ENCODE results near the gene ITIH2.
"Not testable (repeated sequence)": the region's sequence is repeated elsewhere in the genome, so short reads cannot be mapped to it uniquely, and the experiment has no call there.

The ITIH2 gene

DNA sequence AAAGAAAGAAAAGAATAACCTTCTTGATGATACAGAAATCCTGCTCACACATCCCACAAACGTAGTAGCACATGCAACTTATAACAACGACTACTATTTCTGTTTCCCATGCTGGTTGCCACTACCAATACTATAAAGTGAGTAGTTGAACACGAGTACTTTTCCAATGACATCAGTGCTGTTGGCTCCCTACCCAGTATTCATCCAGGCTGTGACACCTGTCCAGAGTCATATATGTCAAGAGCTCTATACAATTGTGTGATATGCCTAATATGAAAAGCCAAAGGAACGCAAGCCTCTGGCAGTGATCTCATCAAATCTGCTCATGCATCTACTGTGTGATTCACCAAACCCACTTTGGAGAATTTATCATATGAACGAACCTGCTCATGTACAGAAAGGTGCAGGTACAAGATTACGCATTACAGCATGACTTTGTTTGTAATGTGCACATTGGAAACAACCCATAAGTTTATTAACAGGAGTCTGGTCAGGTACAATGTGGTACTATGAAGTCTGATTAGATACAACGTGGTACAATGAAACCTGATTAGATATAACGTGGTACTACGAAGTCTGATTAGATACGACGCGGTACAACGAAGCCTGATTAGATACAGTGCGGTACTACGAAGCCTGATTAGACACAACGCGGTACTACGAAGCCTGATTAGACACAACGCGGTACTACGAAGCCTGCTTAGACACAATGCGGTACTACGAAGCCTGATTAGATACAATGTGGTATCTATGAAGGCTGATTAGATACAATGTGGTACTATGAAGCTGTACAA lies 30.6 kb upstream of the ITIH2 start:
- Histone ChIP-seq H3K27ac (ENCODE audit: low read length) (no peak overlapping the region), H4K20me1 (ENCODE audit: insufficient read depth, low read length) (no peaks in the 10 kb centered on the region), H3K4me3 (ENCODE audit: low read depth in 1 of 2, low read length in 2 of 2) (no peak overlapping the region), H2AFZ (ENCODE audit: low read depth, low read length) (no peak overlapping the region), H3K9ac (ENCODE audit: low read depth, low read length) (no peak overlapping the region), H3K4me1 (ENCODE audit: insufficient read depth, low read length) (no peaks in the 10 kb centered on the region), H3K9me3 (ENCODE audit: insufficient read depth, low read length, severe bottlenecking) (no peaks in the 10 kb centered on the region), H3K79me2 (ENCODE audit: insufficient read depth, low read length) (no peaks in the 10 kb centered on the region), H3K4me2 (ENCODE audit: insufficient read depth, low read length) (no peak overlapping the region), H3K27me3 (ENCODE audit: insufficient read depth, low read length, poor library complexity) (no peaks in the 10 kb centered on the region), H3K36me3 (ENCODE audit: insufficient read depth, low read length) (no peaks in the 10 kb centered on the region)
- ATAC-seq (ENCODE audit: insufficient read depth, low read depth) (no peak), DNase-seq (no peak)
- TF ChIP-seq, protein P1, sequence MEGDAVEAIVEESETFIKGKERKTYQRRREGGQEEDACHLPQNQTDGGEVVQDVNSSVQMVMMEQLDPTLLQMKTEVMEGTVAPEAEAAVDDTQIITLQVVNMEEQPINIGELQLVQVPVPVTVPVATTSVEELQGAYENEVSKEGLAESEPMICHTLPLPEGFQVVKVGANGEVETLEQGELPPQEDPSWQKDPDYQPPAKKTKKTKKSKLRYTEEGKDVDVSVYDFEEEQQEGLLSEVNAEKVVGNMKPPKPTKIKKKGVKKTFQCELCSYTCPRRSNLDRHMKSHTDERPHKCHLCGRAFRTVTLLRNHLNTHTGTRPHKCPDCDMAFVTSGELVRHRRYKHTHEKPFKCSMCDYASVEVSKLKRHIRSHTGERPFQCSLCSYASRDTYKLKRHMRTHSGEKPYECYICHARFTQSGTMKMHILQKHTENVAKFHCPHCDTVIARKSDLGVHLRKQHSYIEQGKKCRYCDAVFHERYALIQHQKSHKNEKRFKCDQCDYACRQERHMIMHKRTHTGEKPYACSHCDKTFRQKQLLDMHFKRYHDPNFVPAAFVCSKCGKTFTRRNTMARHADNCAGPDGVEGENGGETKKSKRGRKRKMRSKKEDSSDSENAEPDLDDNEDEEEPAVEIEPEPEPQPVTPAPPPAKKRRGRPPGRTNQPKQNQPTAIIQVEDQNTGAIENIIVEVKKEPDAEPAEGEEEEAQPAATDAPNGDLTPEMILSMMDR (IDR thresholded peaks at IDR 0.05; ENCODE audit: borderline replicate concordance, extremely low read depth, low read length, poor library complexity, severe bottlenecking): no peak
- TF ChIP-seq EZH2 (IDR thresholded peaks at IDR 0.05; ENCODE audit: borderline replicate concordance, low read depth, low read length, severe bottlenecking): no peak

DNA sequence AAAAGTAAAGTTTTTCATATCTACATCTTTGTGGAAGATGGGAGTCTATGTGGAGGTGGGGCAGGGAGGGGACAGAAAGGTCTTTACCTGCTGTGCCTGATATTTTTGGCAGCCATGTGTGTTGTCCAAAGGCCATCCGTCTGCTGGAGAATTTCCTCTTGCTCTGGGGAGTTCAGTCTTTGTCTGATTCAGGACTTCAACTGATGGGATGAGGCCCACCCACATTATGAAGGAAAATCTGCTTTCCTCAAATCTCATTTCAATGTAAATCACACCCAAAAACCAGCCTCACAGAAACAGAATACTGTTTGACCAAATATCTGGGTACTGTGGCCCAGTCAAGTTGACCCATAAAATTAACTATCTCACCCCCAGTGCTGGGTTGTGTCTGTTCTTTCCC lies 23.9 kb upstream of the ITIH2 start:
- no peaks in the 10 kb centered on the region for H3K79me2 ChIP-seq (ENCODE audit: insufficient read depth, low read length)
- H3K9me3 ChIP-seq (ENCODE audit: insufficient read depth, low read length, severe bottlenecking): no peaks in the 10 kb centered on the region
- no peak overlapping the region for H2AFZ ChIP-seq (ENCODE audit: low read depth, low read length)
- no peak for DNase-seq
- no peaks in the 10 kb centered on the region for H4K20me1 ChIP-seq (ENCODE audit: insufficient read depth, low read length)
- no peak overlapping the region for H3K27ac ChIP-seq (ENCODE audit: low read length)
- TF ChIP-seq EZH2 (IDR thresholded peaks at IDR 0.05; ENCODE audit: borderline replicate concordance, low read depth, low read length, severe bottlenecking): no peak
- TF ChIP-seq, protein P1 (IDR thresholded peaks at IDR 0.05; ENCODE audit: borderline replicate concordance, extremely low read depth, low read length, poor library complexity, severe bottlenecking): no peak
- ATAC-seq (ENCODE audit: insufficient read depth, low read depth): no peak
- no peak overlapping the region for H3K4me3 ChIP-seq (ENCODE audit: low read depth in 1 of 2, low read length in 2 of 2)
- H3K27me3 ChIP-seq (ENCODE audit: insufficient read depth, low read length, poor library complexity): no peaks in the 10 kb centered on the region
- H3K36me3 ChIP-seq (ENCODE audit: insufficient read depth, low read length): no peaks in the 10 kb centered on the region
- no peaks in the 10 kb centered on the region for H3K4me1 ChIP-seq (ENCODE audit: insufficient read depth, low read length)
- H3K9ac ChIP-seq (ENCODE audit: low read depth, low read length): no peak overlapping the region
- H3K4me2 ChIP-seq (ENCODE audit: insufficient read depth, low read length): no peak overlapping the region

DNA sequence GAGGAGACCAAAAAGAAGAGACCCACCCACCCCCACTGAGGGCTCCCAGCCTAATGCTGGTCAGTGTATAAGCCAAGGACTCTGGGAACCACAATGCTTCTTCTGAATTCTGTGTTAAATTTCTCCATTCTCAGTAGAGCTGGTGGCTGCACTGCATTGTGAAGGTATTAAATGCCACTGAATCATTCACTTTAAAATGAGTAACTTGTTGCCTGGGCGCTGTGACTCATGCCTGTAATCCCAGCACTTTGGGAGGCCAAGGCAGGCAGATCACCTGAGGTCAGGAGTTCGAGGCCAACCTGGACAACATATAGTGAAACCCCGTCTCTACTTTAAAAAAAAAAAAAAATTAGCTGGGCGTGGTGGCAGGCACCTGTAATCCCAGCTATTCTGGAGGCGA lies 23.0 kb upstream of the ITIH2 start:
- not testable (repeated sequence) for H4K20me1 ChIP-seq (ENCODE audit: insufficient read depth, low read length); H3K4me2 ChIP-seq (ENCODE audit: insufficient read depth, low read length); H3K27ac ChIP-seq (ENCODE audit: low read length); ATAC-seq (ENCODE audit: insufficient read depth, low read depth); H3K4me3 ChIP-seq (ENCODE audit: low read depth in 1 of 2, low read length in 2 of 2); H3K9me3 ChIP-seq (ENCODE audit: insufficient read depth, low read length, severe bottlenecking); H2AFZ ChIP-seq (ENCODE audit: low read depth, low read length); H3K27me3 ChIP-seq (ENCODE audit: insufficient read depth, low read length, poor library complexity); H3K36me3 ChIP-seq (ENCODE audit: insufficient read depth, low read length); DNase-seq; H3K4me1 ChIP-seq (ENCODE audit: insufficient read depth, low read length); H3K79me2 ChIP-seq (ENCODE audit: insufficient read depth, low read length); H3K9ac ChIP-seq (ENCODE audit: low read depth, low read length)

DNA sequence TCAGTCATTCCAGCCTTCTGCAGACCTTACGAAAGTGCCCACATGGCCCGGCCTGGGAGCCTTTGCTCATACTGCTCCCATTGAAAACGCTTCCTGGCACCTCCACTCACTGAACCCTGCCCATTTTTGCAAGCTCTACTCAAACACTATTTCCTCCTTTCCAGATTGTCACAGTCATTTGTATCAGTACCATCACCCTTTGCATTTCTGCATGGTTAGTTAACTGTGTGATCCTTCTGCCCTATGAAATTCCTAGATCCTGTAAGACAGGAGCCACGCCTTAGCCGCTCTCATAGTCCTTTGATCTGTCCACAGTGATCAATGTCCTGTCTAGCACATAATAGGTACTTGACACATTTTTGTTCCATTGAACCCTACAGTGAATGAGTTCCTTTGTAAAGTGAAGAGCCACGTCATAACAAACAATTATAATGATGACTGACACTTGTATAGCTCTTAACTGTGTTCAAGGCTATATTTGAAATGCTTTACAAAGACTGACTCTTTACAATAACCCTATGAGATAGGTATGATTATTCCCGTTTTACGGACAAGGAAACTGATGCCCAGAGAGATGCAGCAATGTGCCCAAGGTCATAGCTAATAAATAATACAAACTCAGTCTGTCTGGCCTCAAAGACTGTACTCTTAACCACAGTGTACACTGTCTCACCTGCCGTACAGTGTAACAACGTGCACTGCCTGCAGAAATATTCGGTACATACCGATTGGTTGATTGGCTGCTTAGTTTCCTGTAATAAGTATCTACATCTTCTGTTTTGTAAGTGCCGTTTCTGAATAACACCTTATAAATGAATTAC lies 16.6 kb upstream of the ITIH2 start:
- Histone ChIP-seq H3K36me3 (ENCODE audit: insufficient read depth, low read length) (no peaks in the 10 kb centered on the region), H3K9me3 (ENCODE audit: insufficient read depth, low read length, severe bottlenecking) (peaks cover under 1% of the 10 kb centered on the region), H3K27me3 (ENCODE audit: insufficient read depth, low read length, poor library complexity) (no peaks in the 10 kb centered on the region), H3K4me3 (ENCODE audit: low read depth in 1 of 2, low read length in 2 of 2) (no peak overlapping the region), H3K4me1 (ENCODE audit: insufficient read depth, low read length) (peaks cover 5% of the 10 kb centered on the region; the same call in 1 of the 2 replicates), H3K9ac (ENCODE audit: low read depth, low read length) (no peak overlapping the region), H2AFZ (ENCODE audit: low read depth, low read length) (no peak overlapping the region), H3K27ac (ENCODE audit: low read length) (no peak overlapping the region), H3K4me2 (ENCODE audit: insufficient read depth, low read length) (0 out of 2 replicates have a peak overlapping the region, but pooled peaks have one; percentile 19), H3K79me2 (ENCODE audit: insufficient read depth, low read length) (no peaks in the 10 kb centered on the region), H4K20me1 (ENCODE audit: insufficient read depth, low read length) (no peaks in the 10 kb centered on the region)
- no peak for ATAC-seq (ENCODE audit: insufficient read depth, low read depth)
- TF ChIP-seq, protein P1 (IDR thresholded peaks at IDR 0.05; ENCODE audit: borderline replicate concordance, extremely low read depth, low read length, poor library complexity, severe bottlenecking): no peak
- TF ChIP-seq EZH2 (IDR thresholded peaks at IDR 0.05; ENCODE audit: borderline replicate concordance, low read depth, low read length, severe bottlenecking): no peak
- DNase-seq: no peak
